DMS114 treated with DMSO at 0.1 percent for 48 hours (cell line): ENCODE measurements around the gene TIMM22.

Source experiments
- DNase-seq: peaks from one replicate; lab custom pipeline; 2025; ENCODE audit not compliant: unreplicated experiment; lab: John Stamatoyannopoulos, UW

Gene TIMM22

GRCh38 chr17:1018547-1018946 is 21.6 kb downstream of the TIMM22 start:
- DNase-seq = no peak

- no peak for DNase-seq
Measured at GRCh38 chr17:1019451-1019850, 22.5 kb downstream of the TIMM22 start.

- no peak for DNase-seq
Measured at GRCh38 chr17:1021147-1021546, 24.2 kb downstream of the TIMM22 start.

- no peak for DNase-seq
Measured at GRCh38 chr17:1022278-1023024, 25.5 kb downstream of the TIMM22 start.

GRCh38 chr17:1024076-1024475 is 27.1 kb downstream of the TIMM22 start:
- DNase-seq = no peak

GRCh38 chr17:1025733-1026598 is 29.0 kb downstream of the TIMM22 start:
- no peak for DNase-seq

- no peak for DNase-seq
Measured at GRCh38 chr17:1026599-1026975, 29.7 kb downstream of the TIMM22 start.

- no peak for DNase-seq
Measured at GRCh38 chr17:1027044-1027443, 30.1 kb downstream of the TIMM22 start.

GRCh38 chr17:1029196-1029921 is 32.4 kb downstream of the TIMM22 start:
- DNase-seq = no peak

- no peak for DNase-seq
Measured at GRCh38 chr17:1029922-1030644, 33.2 kb downstream of the TIMM22 start.

GRCh38 chr17:1030684-1031532 is 34.0 kb downstream of the TIMM22 start:
- DNase-seq = no peak

- DNase-seq = no peak
Measured at GRCh38 chr17:1031711-1032110, 34.8 kb downstream of the TIMM22 start.

GRCh38 chr17:1032391-1032790 is 35.5 kb downstream of the TIMM22 start:
- DNase-seq = no peak

- DNase-seq = no peak
Measured at GRCh38 chr17:1033503-1033902, 36.6 kb downstream of the TIMM22 start.

- DNase-seq = no peak
Measured at GRCh38 chr17:1034652-1035210, 37.8 kb downstream of the TIMM22 start.

- no peak for DNase-seq
Measured at GRCh38 chr17:1035546-1036170, 38.7 kb downstream of the TIMM22 start.

GRCh38 chr17:1036171-1036844 is 39.4 kb downstream of the TIMM22 start:
- DNase-seq = no peak

GRCh38 chr17:1036845-1037237 is 39.9 kb downstream of the TIMM22 start:
- DNase-seq = no peak
